T-helper 17 cell (primary cell): Measurements from ENCODE around the gene FAM174B. TPM values are rescaled to one million over a fixed set of nuclear protein-coding genes. Genes with fewer than 3 reads are reported as not detected.

ENCODE experiments used
- total RNA-seq, 4 donors: library from RNA in 2 of 4; stranded (reverse) in 2 of 4; gene quantifications; one replicate each; pipeline ENCODE4 v1.2.3 and lab custom pipeline; 2022 to 2026

Gene FAM174B
- total RNA-seq, 2 donors from 2014 or later: 3.5 to 4.3 TPM

Other genes starting within 250 kb of the FAM174B start
- gene CHD2, start 244.5 kb upstream of the FAM174B start, total RNA-seq: 100 to 1,000 TPM; 505 to 520 TPM